NT2/D1 (cell line): ENCODE results near the gene GLA.

Experiments
- SUZ12 ChIP-seq: IDR thresholded peaks from 2 replicates; pipeline ENCODE4 v1.6.1; 2011; ENCODE audit not compliant: insufficient read length, insufficient read depth; ENCODE audit errors: extremely low read depth
- YY1 ChIP-seq: IDR thresholded peaks from 2 replicates; pipeline ENCODE4 v1.6.1; 2011; ENCODE audit not compliant: insufficient read length, insufficient read depth
- ZNF274 ChIP-seq: IDR thresholded peaks from 2 replicates; pipeline ENCODE4 v1.6.1; 2011; ENCODE audit warnings: mild to moderate bottlenecking, low read depth, low read length

- TF ChIP-seq YY1 (no peak), SUZ12 (no peak), ZNF274 (no peak)
Measured at GRCh38 chrX:101395789-101396188, 11.9 kb downstream of the GLA start.
